Measurements from ENCODE around the gene GAD1. TPM values are rescaled to one million over a fixed set of nuclear protein-coding genes. Genes with fewer than 3 reads are reported as not detected.

GAD1 gene
- total RNA-seq, 1 donor from 2014 or later, result not detected

DNA sequence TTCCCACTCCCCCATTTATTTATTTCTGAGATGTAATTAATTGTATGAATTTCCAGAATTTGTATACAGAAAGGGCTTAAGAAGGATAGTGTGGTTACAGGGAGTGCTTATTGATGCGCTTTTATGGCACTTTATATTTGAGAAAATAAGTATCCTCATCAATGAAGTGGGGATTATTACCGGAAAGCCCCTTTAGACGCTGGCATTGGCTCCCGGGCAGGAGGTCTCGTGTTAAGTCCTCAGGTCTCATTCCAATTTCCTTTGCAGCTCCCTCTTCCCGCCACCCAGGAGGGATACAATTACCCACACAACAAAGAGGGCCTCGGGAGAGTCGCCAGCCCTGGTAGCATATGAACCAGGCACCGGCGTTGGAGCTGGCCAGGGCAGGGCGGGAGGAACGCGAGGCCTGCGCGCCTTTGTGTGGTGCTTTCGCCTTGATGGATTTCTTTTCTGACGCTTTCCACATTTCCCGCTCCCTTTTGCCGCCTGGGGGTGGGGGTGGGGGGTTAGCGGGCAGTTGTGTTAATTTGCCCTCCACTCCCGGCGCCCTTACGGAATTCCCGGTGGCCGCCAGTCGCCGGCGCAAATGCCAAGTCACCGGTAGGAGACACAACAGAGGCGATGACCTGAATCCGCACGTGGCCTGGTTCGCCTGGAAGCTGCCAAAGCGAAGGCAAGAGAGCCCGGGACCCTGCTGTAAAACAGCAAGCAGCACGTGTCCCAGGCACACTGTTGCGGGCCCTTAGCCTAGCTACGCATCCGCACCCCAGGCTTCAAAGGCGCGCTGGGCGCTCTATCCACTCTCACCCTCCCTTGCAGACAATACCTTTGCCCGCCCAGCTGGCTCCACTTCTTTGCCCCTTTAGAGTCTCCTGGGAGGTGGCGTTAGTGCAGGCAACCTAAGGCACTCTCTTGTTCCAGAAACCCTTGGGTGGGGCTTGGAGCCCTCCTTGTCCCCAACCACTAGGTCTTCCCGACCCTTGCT is 3.3 kb downstream of the GAD1 start:
- TF ChIP-seq, protein P1, sequence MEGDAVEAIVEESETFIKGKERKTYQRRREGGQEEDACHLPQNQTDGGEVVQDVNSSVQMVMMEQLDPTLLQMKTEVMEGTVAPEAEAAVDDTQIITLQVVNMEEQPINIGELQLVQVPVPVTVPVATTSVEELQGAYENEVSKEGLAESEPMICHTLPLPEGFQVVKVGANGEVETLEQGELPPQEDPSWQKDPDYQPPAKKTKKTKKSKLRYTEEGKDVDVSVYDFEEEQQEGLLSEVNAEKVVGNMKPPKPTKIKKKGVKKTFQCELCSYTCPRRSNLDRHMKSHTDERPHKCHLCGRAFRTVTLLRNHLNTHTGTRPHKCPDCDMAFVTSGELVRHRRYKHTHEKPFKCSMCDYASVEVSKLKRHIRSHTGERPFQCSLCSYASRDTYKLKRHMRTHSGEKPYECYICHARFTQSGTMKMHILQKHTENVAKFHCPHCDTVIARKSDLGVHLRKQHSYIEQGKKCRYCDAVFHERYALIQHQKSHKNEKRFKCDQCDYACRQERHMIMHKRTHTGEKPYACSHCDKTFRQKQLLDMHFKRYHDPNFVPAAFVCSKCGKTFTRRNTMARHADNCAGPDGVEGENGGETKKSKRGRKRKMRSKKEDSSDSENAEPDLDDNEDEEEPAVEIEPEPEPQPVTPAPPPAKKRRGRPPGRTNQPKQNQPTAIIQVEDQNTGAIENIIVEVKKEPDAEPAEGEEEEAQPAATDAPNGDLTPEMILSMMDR (IDR thresholded peaks at IDR 0.05; ENCODE audit: borderline replicate concordance), result no peak
- Histone ChIP-seq H3K36me3 (no peaks in the 10 kb centered on the region), H3K4me3 (peak overlapping the region; percentile 64), H3K27me3 (ENCODE audit: low read depth) (peaks cover 99% of the 10 kb centered on the region), H3K4me1 (peaks cover 83% of the 10 kb centered on the region), H3K27ac (replicated peaks) (no peak overlapping the region), H3K9me3 (replicated peaks) (no peaks in the 10 kb centered on the region)
- intact Hi-C loops (cut with micrococcal nuclease), result loop anchor here (10.0 kb wide), 2 partner anchors 415 to 455 kb away; no protein-coding TSS in a partner anchor
- DNase-seq, result no peak

GRCh38 chr2:170820757-170821530 is 4.3 kb downstream of the GAD1 start:
- Histone ChIP-seq H3K4me1 (peaks cover 74% of the 10 kb centered on the region), H3K27me3 (ENCODE audit: low read depth) (peaks cover 99% of the 10 kb centered on the region), H3K9me3 (replicated peaks) (no peaks in the 10 kb centered on the region), H3K36me3 (no peaks in the 10 kb centered on the region), H3K27ac (replicated peaks) (no peak overlapping the region), H3K4me3 (peak overlapping the region; percentile 64)
- intact Hi-C loops (cut with micrococcal nuclease), result no loop called here
- TF ChIP-seq, protein P1 (IDR thresholded peaks at IDR 0.05; ENCODE audit: borderline replicate concordance), result no peak
- no peak for DNase-seq

GRCh38 chr2:170821531-170822289 is 5.0 kb downstream of the GAD1 start:
- no peaks in the 10 kb centered on the region for H3K36me3 ChIP-seq
- H3K4me1 ChIP-seq, result peaks cover 66% of the 10 kb centered on the region
- H3K9me3 ChIP-seq (replicated peaks), result no peaks in the 10 kb centered on the region
- peaks cover 99% of the 10 kb centered on the region for H3K27me3 ChIP-seq (ENCODE audit: low read depth)
- peak overlapping the region; percentile 64 for H3K4me3 ChIP-seq
- no peak overlapping the region for H3K27ac ChIP-seq (replicated peaks)
- no peak for DNase-seq
- intact Hi-C loops (cut with micrococcal nuclease), result no loop called here
- TF ChIP-seq, protein P1 (IDR thresholded peaks at IDR 0.05; ENCODE audit: borderline replicate concordance), result no peak

- Histone ChIP-seq H3K9me3 (replicated peaks) (no peaks in the 10 kb centered on the region), H3K36me3 (no peaks in the 10 kb centered on the region), H3K4me3 (peak overlapping the region; percentile 64), H3K27ac (replicated peaks) (no peak overlapping the region), H3K27me3 (ENCODE audit: low read depth) (peaks cover 99% of the 10 kb centered on the region), H3K4me1 (peaks cover 58% of the 10 kb centered on the region)
- intact Hi-C loops (cut with micrococcal nuclease), result no loop called here
- no peak for DNase-seq
- TF ChIP-seq, protein P1 (IDR thresholded peaks at IDR 0.05; ENCODE audit: borderline replicate concordance), result peak; percentile 36
These were observed 5.8 kb downstream of the GAD1 start for GRCh38 chr2:170822290-170823087.

Data from left ventricle myocardium inferior (tissue), 1 donor.